DMS114 treated with DMSO at 0.1 percent for 48 hours (cell line): Measurements from ENCODE around the gene PHTF2.

ENCODE experiments used
- DNase-seq: peaks from one replicate; lab custom pipeline; 2025; ENCODE audit not compliant: unreplicated experiment; lab: John Stamatoyannopoulos, UW

The PHTF2 gene

DNA sequence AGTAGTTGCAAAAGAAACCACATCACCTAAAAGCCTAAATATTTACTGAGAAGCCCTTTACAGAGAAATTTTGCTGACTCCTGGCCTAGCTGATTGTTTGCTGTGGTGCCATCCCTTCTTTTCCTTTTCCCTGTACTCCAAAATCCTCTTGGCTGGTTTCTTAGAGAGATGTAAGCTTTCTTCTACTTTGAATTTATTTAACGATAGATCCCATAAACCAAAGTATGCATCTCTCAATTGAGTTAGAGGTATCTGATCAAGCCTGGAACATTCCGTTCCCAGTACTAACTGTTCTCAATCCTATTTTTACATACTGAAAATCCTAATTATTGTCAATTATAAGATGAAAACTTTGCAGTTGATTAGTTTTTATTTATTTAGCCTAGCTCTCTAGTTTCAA is 6.6 kb upstream of the PHTF2 start:
- no peak for DNase-seq

DNA sequence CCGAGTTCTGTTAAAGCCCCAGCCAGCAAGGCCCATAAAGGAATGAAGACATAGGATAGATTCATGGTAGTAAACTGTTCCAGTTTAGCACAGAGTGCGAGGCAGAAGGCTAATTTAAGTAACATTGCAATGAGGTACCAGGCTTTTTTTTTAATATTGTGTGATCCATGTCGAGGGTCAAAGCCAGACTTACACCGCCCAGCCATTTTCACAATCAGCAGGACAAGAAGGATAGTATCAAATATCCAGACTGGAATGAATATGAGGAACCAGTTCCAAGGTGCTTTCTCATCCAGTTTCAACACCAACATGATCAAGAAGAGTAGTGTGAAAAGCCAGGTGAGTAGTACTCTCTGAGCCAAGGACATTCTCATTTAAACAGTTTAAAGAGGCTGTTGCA is 4.6 kb upstream of the PHTF2 start:
- no peak for DNase-seq

DNA sequence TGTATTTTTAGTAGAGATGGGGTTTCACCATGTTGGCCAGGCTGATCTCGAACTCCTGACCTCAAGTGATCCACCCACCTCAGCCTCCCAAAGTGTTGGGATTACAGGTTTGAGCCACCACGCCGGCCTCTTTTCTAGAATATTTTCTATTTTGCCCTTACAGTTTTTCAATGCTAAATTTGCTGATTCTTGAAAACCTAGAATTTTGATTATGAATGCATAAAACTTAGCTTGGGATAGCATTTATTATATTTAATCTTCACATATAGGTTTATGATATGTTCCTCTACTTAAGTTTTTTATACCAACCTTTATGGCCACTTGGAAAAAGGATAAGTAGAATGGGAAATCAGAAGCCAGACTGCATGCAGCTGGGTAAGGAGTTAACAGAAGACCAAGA is 2.5 kb upstream of the PHTF2 start:
- no peak for DNase-seq

DNA sequence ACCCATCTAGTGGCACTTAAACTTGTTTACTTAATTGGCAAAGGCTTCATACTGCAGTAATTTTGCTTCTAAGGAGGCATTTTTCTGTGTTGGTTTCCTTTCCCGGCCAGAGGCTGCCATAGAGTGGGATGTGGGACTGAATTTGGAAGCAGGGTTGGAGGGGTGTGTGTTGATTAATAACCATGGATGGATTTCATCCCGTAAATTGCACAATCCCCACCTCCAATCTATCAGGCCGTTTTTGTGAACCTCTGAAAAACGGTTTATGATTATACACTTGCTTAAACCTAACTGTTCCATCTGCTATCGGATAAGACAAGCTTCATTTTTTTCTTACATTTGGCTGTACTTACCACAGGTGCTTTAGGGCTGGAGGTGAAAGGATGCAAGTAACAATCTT is 1.6 kb upstream of the PHTF2 start:
- DNase-seq: no peak

DNA sequence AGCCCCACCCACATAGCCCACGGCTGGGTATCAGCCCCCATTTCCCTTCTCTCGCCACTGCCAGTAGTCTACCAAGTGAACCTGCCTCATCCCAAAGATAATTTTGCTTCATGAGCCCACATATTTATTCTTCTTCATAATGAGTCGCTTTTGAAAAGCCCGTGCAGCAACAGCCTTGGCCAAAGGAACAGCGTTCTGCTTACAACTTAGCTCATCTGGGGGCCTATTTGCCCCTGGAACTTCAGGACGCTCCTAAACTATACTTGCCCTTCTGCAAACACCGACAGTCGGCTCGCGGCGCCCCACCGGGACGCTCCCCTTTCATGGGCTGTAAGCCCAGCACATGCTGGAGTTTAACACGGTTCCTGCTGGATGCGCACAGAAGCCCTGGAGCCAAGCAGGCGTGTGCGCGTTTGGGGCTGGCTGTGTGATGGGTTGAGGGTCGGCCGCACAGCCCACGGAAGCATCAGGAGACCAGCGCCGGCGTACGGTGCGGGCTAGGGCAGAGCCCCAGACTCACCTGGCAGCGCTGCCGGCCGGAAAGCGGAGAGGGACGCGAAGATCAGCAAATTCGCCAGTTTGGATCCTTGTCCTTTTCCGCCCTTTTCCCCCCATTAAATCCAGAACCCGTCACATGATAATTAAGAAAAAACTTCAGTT is 709 bp upstream of the PHTF2 start:
- no peak for DNase-seq

DNA sequence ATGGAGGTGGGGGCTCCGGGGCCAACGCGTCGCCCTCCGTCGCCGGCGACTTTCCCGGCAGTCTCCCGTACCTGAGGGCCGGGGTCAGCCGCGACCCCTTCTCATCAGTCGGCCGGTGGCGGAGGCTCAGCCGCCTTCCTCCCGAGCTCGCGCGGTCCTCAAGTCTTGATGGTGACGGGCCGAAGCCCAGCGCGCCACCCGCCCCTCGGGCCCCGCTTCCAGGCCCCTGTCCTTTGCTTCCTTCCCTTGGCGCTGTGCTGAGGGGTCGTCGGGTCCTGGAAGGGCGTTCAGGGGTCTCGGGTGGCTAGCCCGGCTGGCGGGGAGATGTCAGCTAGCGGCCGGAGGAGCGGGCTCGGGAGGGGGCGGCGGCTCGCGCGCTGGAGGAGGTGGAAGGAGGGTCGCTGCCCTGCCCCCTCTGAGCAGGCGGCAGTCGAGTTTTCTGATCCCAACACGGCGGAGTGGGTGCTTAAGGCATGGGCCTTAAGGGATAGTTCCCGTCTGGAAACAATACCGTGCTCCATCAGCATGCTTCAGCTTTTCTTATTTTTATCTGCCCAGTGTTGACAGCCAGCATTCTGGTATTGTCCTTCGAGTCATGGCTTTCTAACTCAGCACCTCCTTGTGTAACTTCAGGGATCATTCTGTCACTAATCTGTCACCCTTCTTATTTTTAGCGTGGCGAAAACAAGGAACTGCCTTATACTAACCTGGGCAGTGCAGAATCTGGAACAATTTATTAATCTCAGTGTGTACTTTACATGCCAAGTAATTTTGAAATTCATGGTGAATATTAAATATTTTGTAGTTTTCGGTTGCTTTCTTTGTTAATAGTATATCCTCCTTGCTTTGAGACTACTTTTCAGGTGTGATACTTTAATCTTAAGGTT is 748 bp downstream of the PHTF2 start:
- no peak for DNase-seq

DNA sequence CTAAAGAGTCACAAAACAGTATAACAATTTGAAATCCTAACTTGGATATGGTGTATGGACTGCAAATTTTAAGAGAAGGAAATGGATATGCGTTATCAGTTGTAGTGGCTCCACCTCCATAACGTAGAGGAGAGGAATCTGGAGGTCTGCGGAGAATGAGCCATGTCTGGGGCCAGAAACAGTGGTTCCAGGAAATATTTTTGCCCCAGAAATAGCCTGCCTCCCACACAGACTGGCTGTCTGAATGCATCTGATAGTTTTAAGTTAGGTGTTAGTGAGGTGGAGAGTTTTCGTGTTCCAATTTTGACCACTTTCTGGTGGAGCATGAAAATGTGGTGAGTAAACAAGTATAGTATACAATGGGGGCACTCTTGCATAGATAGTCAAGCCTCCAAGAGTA is 1.6 kb downstream of the PHTF2 start:
- no peak for DNase-seq

DNA sequence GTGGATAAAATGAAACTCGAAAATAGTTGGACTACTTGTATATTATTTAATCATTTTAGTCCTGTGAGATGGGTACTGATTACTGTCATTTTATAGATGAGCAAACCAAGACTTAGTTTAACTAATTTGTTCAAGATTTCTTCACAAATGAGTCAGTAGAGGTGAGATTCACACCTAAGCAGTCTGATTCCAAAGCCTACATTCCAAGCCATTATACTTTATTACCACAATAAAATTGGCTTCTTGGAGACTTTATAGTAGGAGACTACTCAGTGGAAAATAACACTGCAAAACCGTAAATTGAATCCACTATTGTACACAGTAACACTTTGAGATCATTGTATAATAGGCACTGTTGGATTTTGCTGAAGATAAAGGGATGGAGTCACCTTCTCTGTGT is 2.2 kb downstream of the PHTF2 start:
- no peak for DNase-seq

DNA sequence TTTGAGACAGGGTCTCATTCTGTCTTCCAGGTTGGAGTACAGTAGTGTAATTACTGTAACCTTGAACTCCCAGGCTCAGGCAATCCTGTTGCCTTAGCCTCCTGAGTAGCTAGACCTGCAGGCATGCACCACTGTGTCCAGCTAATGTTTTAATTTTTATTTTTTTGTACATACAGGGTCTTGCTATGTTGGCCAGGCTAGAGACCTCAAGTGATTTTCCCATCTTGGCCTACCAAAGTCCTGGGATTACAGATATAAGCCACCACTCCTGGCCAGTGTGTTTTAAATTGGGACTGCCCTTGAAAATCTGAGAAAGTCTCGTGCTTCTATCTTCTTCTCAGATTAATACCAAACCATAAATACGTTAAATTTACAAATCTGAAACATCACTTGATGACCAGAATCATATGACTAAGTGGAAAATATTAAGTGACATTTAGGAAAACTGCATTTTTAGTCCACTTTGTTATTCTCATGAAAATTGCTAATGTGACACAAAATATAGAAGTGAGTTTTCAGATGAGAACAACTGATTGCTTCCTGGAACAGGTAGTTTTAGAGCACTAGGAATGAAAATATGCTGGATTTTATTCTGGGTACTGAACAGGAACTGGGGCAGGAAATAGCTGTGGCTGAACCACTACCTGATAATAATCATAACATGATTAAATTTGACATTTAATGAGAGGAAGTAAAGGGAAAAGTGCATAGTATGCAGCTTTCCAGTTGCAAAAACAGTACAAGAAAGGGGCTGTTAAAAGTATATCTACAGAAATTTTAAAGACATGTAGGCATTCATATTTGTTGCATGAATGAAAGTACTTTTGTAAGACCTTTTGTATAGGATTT is 4.2 kb downstream of the PHTF2 start:
- no peak for DNase-seq

DNA sequence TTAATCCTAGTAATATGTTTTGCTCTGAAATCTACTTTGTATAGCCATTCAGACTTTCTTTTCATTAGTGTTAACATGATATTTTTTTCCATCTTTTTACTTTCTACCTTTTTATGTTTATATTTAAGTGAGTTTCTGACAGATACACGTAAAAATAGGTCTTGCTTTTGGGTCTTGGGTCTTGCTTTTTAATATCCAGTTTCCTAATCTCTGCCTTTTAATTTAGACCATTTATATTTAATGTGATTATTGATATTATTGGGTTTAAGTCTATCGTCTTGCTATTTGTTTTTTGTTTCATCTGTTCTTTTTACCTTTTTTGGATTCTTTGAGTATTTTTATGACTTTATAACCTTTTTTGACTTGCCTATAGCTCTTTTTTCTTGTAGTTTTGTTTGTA is 7.9 kb downstream of the PHTF2 start:
- no peak for DNase-seq

DNA sequence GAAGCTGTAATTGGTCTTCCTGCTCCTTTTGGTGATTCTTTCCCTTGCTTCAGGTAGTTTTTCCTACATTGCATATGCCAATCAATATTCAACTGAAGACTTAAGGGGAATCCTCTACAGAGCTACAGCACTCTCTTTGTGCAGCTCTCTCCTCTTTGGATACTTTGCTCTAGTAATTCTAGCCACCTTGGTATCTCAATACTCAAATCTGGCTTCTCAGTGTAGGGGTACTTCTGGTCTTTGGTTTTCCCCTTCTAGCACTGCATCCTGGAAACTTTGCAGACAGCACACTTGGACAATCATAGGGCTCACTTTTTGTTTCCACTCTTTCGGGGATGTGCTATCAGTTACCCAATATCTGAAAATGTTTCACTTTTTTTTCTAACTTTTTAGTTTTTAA is 9.9 kb downstream of the PHTF2 start:
- no peak for DNase-seq

DNA sequence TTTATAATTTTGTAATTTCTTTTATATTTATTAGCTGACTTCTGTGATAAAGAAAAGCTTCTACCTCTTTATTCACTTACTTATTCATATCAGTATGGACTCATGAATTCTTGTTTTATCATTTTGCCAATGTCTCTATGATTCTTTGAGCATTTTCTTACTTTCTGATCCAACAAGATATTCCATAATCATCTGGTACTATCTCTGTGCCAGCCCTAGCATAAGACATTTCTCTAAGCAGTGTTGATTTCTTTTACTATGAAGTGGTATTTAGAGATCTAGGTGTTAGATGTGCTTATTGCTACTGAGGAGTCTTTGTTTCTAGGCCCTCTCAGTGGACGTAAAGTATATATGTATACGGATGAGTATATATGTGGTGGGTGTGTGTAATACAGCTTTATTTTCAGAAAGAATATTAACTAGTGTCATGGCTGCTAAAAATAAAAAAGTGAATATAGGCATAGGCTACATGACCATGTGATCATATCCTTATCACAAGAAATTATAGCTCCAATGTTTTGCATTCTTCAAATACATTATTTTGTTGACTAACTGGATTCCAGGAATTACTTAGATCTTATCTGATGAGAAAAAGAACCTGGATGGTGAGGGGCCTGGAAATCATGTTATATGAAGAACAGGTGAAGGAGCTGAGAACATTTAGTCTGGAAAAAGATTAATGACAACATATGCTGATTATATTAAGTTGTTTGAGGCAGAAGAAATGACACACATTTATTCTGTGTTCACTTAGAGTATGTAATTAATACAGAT is 13.1 kb downstream of the PHTF2 start:
- no peak for DNase-seq

DNA sequence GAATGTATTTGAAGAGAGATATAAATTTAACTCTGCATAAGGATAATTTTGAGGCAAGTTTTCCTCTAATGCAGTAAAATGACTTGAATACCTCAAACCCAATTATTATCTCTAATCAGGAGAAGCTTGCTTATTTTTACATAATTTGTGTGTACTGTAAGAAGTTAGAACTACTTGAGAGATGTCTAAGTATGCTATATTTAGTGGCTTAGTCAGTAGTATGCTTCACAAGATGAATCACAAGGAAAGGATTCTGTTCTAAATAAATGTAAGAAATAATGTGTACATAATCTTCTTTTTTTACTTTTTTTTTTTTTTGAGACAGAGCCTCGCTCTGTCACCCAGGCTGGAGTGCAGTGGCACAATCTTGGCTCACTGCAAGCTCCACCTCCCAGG is 13.7 kb downstream of the PHTF2 start:
- no peak for DNase-seq

DNA sequence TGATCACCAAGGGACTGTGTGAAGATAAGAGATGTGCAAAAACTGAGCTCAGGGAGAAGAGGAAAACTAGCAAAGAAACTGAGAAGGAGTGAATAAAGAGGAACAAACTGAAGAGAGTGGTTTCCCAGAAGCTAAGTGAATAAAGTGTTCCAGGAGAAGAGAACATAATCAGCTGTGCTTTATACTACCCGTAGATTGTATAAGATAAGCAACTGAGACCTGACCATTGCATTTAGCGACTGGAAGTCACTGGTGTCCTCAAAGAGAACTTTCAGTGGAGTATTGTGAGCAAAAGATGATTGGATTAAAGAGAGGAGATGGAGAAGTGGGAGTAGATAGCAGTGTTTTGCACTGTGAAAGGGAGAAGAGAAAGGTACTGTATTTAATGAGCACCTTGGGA is 14.6 kb downstream of the PHTF2 start:
- no peak for DNase-seq

DNA sequence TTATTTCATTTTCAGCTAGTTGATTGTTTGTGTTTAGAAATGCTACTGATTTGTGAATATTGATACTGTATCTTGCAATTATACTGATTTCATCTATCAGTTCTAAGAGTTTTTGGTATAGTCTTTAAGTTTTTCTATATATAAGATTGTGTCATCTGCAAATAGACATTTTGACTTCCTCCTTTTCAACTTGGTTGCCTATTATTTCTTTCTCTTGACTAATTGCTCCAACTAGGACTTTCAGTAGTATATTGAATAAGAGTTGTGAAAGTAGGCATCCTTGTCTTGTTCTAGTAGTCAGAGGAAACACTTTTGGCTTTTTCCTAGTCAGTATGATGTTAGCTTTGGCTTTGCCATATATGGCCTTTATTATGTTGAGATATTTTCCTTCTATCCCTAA is 20.4 kb downstream of the PHTF2 start:
- DNase-seq: no peak

DNA sequence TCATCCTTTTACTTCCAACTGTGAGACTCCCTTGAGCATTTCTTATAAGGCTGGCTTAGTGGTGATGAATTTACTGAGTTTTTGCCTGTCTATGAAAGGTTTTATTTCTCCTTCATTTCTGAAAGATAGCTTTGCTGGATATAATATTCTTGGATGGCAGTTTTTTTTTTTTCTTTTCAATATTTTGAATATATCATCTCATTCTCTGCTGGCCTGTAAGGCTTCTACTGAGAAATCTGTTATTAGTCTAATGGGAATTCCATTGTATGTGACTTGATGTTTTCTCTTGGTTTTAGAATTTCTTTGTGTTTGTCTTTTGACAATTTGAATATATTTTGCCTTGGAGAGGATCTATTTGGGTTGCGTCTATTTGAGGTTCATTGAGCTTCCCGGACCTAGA is 22.4 kb downstream of the PHTF2 start:
- no peak for DNase-seq

DNA sequence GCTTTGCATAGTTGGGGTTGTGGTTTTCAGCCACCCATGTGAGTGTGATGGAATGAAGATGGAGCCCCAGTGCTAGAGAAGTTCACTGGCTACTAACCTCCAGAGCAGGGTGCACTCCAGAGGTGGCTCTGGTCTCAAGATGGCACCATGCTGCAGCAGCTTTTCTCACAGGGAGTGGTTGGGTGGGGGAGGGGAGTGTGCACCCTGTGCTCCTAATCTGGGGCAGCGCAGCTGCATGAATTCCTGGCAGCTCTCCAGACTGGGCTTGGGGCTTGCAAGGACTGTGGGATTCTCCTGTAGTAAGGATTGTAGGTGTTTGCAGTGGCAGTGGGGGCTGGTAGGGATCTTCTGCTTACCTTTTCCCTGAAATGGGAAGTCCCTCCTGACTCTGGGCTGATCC is 23.7 kb downstream of the PHTF2 start:
- DNase-seq: no peak

DNA sequence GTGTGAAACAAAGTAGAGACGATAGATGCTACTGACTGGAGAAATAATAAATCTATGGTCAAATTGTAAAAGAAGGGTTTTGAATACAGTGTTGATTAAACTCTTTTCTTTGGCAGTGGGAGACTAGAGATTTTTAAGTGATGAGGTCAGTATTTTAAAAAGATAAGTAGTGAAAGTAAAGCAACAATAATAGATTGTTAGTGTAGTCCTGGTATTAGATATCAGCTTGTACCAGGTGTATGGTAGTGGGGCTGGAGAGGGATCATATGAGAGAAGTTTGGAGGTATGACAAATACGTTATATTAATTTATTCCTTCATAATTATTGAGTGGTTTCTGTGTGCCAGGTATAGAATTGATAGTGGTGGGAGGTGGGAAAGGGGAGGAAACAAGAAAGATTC is 25.2 kb downstream of the PHTF2 start:
- no peak for DNase-seq

DNA sequence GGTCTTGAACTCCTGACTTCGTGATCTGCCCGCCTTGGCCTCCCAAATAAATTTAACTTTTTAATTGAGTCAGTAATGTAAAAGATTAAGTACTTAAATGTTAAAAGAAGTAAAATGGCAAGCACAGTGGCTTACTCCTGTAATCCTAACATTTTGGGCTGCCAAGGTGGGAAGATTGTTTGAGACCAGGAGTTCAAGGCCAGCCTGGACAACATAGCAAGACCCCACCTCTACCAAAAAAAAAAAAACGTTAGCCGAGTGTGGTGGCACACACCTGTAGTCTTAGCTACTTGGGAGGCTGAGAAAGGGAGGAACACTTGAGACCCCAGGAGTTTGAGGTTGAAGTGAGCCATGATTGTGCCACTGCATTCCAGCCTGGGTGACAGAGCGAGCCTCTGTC is 26.1 kb downstream of the PHTF2 start:
- no peak for DNase-seq

DNA sequence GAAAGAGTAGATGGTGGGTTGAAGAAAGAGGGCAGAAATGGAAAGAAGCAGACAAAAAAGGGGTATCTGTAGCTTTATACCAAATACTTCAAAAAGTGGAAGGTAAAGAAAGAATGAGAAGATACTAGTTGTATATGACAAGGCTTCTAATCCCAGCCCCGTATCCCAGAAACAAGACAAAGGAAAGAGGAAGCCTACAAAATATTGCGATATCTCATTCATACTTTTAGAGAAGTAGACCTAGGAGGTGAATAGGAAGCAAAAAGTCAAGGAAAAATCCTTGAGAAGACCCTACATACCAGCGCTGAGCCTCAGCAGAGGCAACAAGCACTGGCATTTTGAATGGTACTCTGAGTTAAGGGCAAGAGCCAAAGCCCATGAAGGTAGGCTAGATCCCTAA is 26.6 kb downstream of the PHTF2 start:
- no peak for DNase-seq

DNA sequence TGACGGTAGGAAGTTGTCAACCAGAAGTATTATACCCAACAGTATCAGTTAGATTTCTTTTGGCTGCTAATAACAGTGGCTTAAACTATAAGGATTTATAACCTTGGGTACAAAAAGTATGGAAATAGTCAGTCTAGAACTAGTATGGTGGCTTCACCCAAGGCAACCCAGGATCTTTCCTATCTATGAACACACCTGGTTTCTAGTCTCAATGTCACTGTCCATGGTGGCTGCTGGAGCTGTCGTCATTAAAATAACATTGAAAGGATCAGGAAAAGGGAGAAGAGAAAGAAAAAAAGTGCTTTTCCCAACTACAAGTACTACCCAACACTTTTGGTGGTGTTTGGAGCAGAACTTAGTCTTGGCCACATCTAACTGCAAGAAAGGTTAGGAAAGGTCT is 27.7 kb downstream of the PHTF2 start:
- DNase-seq: no peak
